Measurements from ENCODE around the gene TCF7L1. TPM values are rescaled to one million over a fixed set of nuclear protein-coding genes. Genes with fewer than 3 reads are reported as not detected.

TCF7L1 gene
- total RNA-seq, 8 experiments from 2014 or later, result 1.4 to 10.1 (median 3.4) TPM

DNA sequence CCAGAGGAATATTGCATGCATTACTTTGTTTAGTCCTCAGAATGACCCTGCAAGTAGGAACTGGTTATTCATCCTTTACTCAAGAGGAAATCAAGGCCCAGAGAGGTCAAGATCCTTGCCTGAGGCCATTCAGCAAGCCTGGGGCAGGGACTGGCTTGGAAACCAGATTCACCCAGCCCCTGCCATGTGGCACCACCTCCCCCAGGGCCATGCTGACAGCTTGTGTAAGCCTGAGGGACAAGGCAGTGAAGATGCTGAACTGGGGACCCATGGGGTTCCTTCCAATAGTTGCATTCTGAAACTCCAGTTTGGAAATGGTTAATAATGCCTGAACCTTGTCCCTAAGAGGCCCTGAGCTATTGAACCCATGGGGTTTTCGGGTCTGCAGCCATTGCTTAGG is 24.2 kb downstream of the TCF7L1 start:
- peaks cover 0 to 7% of the 10 kb centered on the region in 2 donors for H3K4me1 ChIP-seq (replicated peaks in 1 of 2)
- no peak for ATAC-seq (replicated peaks in 6 of 8)
- no peak overlapping the region for H3K27ac ChIP-seq
- in situ Hi-C loops (cut with MboI; ENCODE audit: low pct_unique_long_range_greater_than_20kb in 2 of 9, low sequenced_read_pairs in 9 of 9, unreplicated experiment in 9 of 9), result no loop called here
- no peak overlapping the region for H3K4me3 ChIP-seq
- 67 to 100% (median 80%) methylated on average over 1 of the region's 1 CpG; no CpG with 5 or more reads in 7 of the 10 experiments for WGBS, 10 experiments

DNA sequence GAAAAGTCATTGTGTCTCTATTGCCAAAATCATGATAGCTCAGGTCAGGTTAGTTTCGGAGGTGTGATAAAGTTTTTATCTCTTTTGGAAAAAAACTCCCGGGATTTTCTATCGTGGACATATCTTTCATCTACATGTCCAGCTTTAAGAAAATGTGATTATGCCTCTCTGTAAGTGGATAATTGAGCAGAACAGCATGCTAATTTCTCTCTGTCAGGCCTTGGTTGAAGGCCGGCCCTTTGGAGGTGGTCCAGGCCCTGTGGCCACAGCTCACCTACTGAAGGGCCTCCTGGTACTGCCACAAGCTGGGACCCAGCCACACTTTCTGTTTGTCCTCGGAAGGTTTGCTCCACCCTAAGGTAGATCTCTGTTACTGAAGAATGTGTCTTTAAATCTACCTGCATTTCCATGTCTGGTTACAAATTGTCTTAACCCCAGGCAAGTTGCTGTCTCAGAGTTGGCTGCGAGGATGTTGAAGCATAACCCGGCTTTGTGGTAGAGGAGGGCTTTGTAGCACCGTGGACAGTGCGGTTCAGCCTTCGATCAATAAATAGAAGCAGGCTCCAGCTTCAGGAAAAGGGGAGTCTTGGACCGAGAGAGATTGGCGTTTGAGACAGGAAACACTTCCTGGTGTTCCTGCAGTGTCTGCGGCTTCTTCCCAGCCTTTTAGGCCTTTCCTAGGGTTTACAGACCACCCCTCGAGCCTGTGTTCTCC is 25.5 kb downstream of the TCF7L1 start:
- H3K4me1 ChIP-seq (replicated peaks in 1 of 2), result peaks cover 10 to 16% of the 10 kb centered on the region in 2 donors
- 70 to 92% (median 86%) methylated on average over 2 to 7 of the region's 14 CpGs; no CpG with 5 or more reads in 2 of the 10 experiments for WGBS, 10 experiments
- ATAC-seq (replicated peaks in 6 of 8), result no peak
- in situ Hi-C loops (cut with MboI; ENCODE audit: low pct_unique_long_range_greater_than_20kb in 2 of 9, low sequenced_read_pairs in 9 of 9, unreplicated experiment in 9 of 9), result no loop called here
- H3K27ac ChIP-seq, result no peak overlapping the region
- no peak overlapping the region for H3K4me3 ChIP-seq

GRCh38 chr2:85159589-85159988 is 26.4 kb downstream of the TCF7L1 start:
- Histone ChIP-seq H3K4me1 (replicated peaks in 1 of 2) (peaks cover 19 to 24% of the 10 kb centered on the region in 2 donors), H3K4me3 (no peak overlapping the region), H3K27ac (no peak overlapping the region)
- ATAC-seq (replicated peaks in 6 of 8), result no peak
- in situ Hi-C loops (cut with MboI; ENCODE audit: low pct_unique_long_range_greater_than_20kb in 2 of 9, low sequenced_read_pairs in 9 of 9, unreplicated experiment in 9 of 9), result no loop called here
- 80 to 100% (median 93%) methylated on average over 1 to 4 of the region's 6 CpGs; no CpG with 5 or more reads in 5 of the 10 experiments for WGBS, 10 experiments

GRCh38 chr2:85160966-85161960 is 28.1 kb downstream of the TCF7L1 start:
- H3K27ac ChIP-seq, result no peak overlapping the region
- peaks cover 24 to 25% of the 10 kb centered on the region in 2 donors for H3K4me1 ChIP-seq (replicated peaks in 1 of 2)
- ATAC-seq (replicated peaks in 6 of 8), result peak in 6 of 8 experiments; percentile 11 to 34 (median 21)
- in situ Hi-C loops (cut with MboI; ENCODE audit: low pct_unique_long_range_greater_than_20kb in 2 of 9, low sequenced_read_pairs in 9 of 9, unreplicated experiment in 9 of 9), result no loop called here
- no peak overlapping the region for H3K4me3 ChIP-seq
- WGBS, 10 experiments, result 50 to 100% (median 80%) methylated on average over 1 to 11 of the region's 18 CpGs

GRCh38 chr2:85162746-85163301 is 29.6 kb downstream of the TCF7L1 start:
- in situ Hi-C loops (cut with MboI; ENCODE audit: low pct_unique_long_range_greater_than_20kb in 2 of 9, low sequenced_read_pairs in 9 of 9, unreplicated experiment in 9 of 9), result no loop called here
- ATAC-seq (replicated peaks in 6 of 8), result peak in 3 of 8 experiments; percentile 70 to 74 (median 73)
- H3K4me3 ChIP-seq, result no peak overlapping the region
- 40 to 100% (median 79%) methylated on average over 1 to 8 of the region's 8 CpGs; no CpG with 5 or more reads in 2 of the 10 experiments for WGBS, 10 experiments
- no peak overlapping the region for H3K27ac ChIP-seq
- H3K4me1 ChIP-seq (replicated peaks in 1 of 2), result peaks cover 24 to 25% of the 10 kb centered on the region in 2 donors

GRCh38 chr2:85163675-85164074 is 30.5 kb downstream of the TCF7L1 start:
- Histone ChIP-seq H3K27ac (no peak overlapping the region), H3K4me1 (replicated peaks in 1 of 2) (peaks cover 24 to 25% of the 10 kb centered on the region in 2 donors), H3K4me3 (no peak overlapping the region)
- ATAC-seq (replicated peaks in 6 of 8), result peak in 5 of 8 experiments; percentile 6 to 50 (median 12)
- in situ Hi-C loops (cut with MboI; ENCODE audit: low pct_unique_long_range_greater_than_20kb in 2 of 9, low sequenced_read_pairs in 9 of 9, unreplicated experiment in 9 of 9), result no loop called here
- WGBS, 10 experiments, result 33 to 93% (median 75%) methylated on average over 1 to 3 of the region's 3 CpGs; no CpG with 5 or more reads in 7 of the 10 experiments

DNA sequence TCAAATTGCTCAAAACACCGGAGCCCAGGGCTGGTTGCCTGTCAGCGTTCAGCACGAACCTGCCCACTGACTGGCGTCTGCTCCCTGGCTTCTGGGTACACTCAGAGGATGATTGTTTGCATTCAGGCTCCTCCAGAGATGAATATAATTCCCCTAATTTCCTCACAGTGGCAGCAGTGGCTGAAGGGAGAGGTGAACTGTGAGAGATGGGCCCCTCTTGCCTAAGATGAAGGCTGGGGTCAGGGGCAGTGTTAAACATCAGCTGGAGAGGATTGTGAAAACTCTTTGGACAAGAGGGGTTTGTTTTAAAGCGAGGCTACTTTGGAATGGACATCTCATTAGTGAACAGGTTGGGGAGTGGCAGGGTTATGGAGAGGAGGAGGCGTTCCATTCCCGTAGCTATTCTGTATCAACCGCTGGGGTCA is 31.0 kb downstream of the TCF7L1 start:
- WGBS, 10 experiments, result 24 to 100% (median 61%) methylated on average over 1 to 8 of the region's 8 CpGs; no CpG with 5 or more reads in 2 of the 10 experiments
- no peak overlapping the region for H3K4me3 ChIP-seq
- no peak overlapping the region for H3K27ac ChIP-seq
- peaks cover 24 to 25% of the 10 kb centered on the region in 2 donors for H3K4me1 ChIP-seq (replicated peaks in 1 of 2)
- in situ Hi-C loops (cut with MboI; ENCODE audit: low pct_unique_long_range_greater_than_20kb in 2 of 9, low sequenced_read_pairs in 9 of 9, unreplicated experiment in 9 of 9), result no loop called here
- ATAC-seq (replicated peaks in 6 of 8), result peak in 6 of 8 experiments; percentile 18 to 94 (median 88)

DNA sequence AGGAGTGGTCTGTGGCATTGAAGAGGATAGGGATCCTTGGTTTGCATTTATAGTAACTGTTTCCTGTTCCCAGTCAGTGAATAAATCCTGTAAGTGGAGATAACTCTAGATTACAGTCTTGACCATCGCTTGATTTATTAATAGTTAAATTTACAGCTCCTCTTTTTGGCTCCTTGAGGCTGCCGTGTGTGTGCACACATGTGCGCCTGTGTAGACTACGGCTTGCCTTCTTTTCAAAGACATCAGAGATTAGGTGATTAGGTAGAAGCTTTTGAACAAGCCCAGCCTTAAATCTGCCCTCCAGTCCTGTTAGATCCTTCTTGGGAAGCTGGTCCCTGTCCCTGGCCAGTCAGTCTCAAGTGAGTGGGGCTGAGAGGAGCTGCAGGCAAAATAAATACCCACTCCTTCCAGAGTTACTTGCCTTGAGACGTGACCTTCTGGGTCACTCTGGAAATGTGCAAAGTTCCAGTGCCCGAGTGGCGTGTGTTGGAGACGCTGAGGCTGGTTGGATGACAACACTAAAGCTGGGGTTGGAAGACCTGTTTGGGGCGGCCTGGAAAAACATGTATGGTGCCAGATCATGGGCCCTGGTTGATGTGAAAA is 32.0 kb downstream of the TCF7L1 start:
- in situ Hi-C loops (cut with MboI; ENCODE audit: low pct_unique_long_range_greater_than_20kb in 2 of 9, low sequenced_read_pairs in 9 of 9, unreplicated experiment in 9 of 9), result no loop called here
- Histone ChIP-seq H3K27ac (no peak overlapping the region), H3K4me1 (replicated peaks in 1 of 2) (peaks cover 24 to 25% of the 10 kb centered on the region in 2 donors), H3K4me3 (no peak overlapping the region)
- ATAC-seq (replicated peaks in 6 of 8), result peak in 1 of 8 experiments; percentile 27
- WGBS, 10 experiments, result 55 to 100% (median 90%) methylated on average over 1 to 8 of the region's 9 CpGs; no CpG with 5 or more reads in 1 of the 10 experiments

- in situ Hi-C loops (cut with MboI; ENCODE audit: low pct_unique_long_range_greater_than_20kb in 2 of 9, low sequenced_read_pairs in 9 of 9, unreplicated experiment in 9 of 9), result no loop called here
- 60 to 100% (median 88%) methylated on average over 1 of the region's 1 CpG; no CpG with 5 or more reads in 5 of the 10 experiments for WGBS, 10 experiments
- peaks cover 24 to 25% of the 10 kb centered on the region in 2 donors for H3K4me1 ChIP-seq (replicated peaks in 1 of 2)
- H3K4me3 ChIP-seq, result no peak overlapping the region
- no peak overlapping the region for H3K27ac ChIP-seq
- ATAC-seq (replicated peaks in 6 of 8), result no peak
Measured at GRCh38 chr2:85166021-85166420, 32.8 kb downstream of the TCF7L1 start.

DNA sequence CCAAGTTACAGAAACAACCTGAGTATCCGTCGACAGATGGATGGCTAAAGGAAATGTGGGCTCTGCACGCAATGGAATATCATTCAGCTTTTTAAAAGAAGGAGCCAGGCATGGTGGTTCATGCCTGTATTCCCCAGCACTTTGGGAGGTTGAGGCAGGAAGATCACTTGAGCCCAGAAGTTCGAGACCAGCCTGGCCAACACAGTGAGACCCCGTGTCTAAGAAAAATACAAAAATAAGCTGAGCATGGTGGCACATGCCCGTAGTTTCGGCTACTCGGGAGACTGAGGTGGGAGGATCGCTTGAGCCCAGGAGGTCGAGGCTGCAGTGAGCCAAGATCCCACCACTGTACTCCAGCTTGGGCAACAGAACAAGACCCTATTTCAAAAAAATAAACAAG is 34.3 kb downstream of the TCF7L1 start:
- in situ Hi-C loops (cut with MboI; ENCODE audit: low pct_unique_long_range_greater_than_20kb in 2 of 9, low sequenced_read_pairs in 9 of 9, unreplicated experiment in 9 of 9), result no loop called here
- no peak overlapping the region for H3K4me3 ChIP-seq
- WGBS, 10 experiments, result 76 to 100% (median 93%) methylated on average over 2 to 9 of the region's 10 CpGs
- H3K4me1 ChIP-seq (replicated peaks in 1 of 2), result peaks cover 16 to 25% of the 10 kb centered on the region in 2 donors
- ATAC-seq (replicated peaks in 6 of 8), result no peak
- no peak overlapping the region for H3K27ac ChIP-seq

DNA sequence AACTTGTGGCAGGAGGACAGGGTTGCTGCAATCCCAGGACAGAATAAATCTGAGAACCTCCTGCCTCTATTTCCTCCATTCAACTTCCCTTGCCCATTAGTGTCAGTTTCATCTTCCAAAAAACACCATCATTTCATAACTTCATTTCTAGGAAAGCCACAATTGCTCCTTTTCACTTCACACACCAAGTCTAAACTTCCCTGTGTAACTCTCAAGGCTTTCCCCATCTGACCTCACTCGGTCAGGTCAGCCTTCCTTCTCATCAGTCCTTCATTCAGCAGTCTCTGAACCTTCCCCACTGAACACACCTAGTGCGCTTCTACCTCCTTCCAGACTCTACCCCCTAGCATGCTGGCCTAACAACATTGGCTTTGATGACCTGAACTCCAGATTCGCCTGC is 35.8 kb downstream of the TCF7L1 start:
- H3K4me1 ChIP-seq (replicated peaks in 1 of 2), result peaks cover 6 to 12% of the 10 kb centered on the region in 2 donors
- no peak for ATAC-seq (replicated peaks in 6 of 8)
- no peak overlapping the region for H3K27ac ChIP-seq
- 71 to 100% (median 100%) methylated on average over 1 to 3 of the region's 3 CpGs; no CpG with 5 or more reads in 4 of the 10 experiments for WGBS, 10 experiments
- no peak overlapping the region for H3K4me3 ChIP-seq
- in situ Hi-C loops (cut with MboI; ENCODE audit: low pct_unique_long_range_greater_than_20kb in 2 of 9, low sequenced_read_pairs in 9 of 9, unreplicated experiment in 9 of 9), result no loop called here

GRCh38 chr2:85169581-85169980 is 36.4 kb downstream of the TCF7L1 start:
- in situ Hi-C loops (cut with MboI; ENCODE audit: low pct_unique_long_range_greater_than_20kb in 2 of 9, low sequenced_read_pairs in 9 of 9, unreplicated experiment in 9 of 9), result no loop called here
- H3K4me1 ChIP-seq (replicated peaks in 1 of 2), result peaks cover 0 to 6% of the 10 kb centered on the region in 2 donors
- no peak overlapping the region for H3K4me3 ChIP-seq
- 57 to 100% (median 71%) methylated on average over 1 to 3 of the region's 3 CpGs; no CpG with 5 or more reads in 3 of the 10 experiments for WGBS, 10 experiments
- ATAC-seq (replicated peaks in 6 of 8), result no peak
- H3K27ac ChIP-seq, result no peak overlapping the region

All from motor neuron (in vitro differentiated cells).